Lung (tissue), 12 donors: ENCODE data around the gene SLC9A6. TPM values are rescaled to one million over a fixed set of nuclear protein-coding genes. Genes with fewer than 3 reads are reported as not detected.

Experiments
- ATAC-seq: fragments of 200-7000 bp; cut with Tn5 transposase; one replicate; pipeline ENCODE4 v1.9.1; 2020; ENCODE audit warnings: moderate number of reproducible peaks; ENCODE audit not compliant: insufficient read depth, low FRiP score
- DNase-seq, 3 donors: peaks; one replicate each; pipeline ENCODE4 v3.0.0-alpha.2; 2013 to 2017
- H3K27ac ChIP-seq, 2 donors: one replicate each; pipeline ENCODE4 v1.5.1; 2013; ENCODE audit warnings: mild to moderate bottlenecking in 2 of 2, moderate library complexity in 2 of 2, control low read depth in 1 of 2, inconsistent platforms in 1 of 2, low read depth in 1 of 2, low read length in 1 of 2
- H3K27me3 ChIP-seq, 3 donors: one replicate each; pipeline ENCODE4 v1.5.1; 2013; ENCODE audit warnings: low read length in 2 of 3; ENCODE audit not compliant: control insufficient read depth in 3 of 3, insufficient read depth in 3 of 3
- H3K36me3 ChIP-seq, 4 donors: one replicate each; pipeline ENCODE4 v1.5.1; 2013; ENCODE audit warnings: low read length in 4 of 4, mild to moderate bottlenecking in 1 of 4, moderate library complexity in 1 of 4; ENCODE audit not compliant: control insufficient read depth in 4 of 4, insufficient read depth in 4 of 4
- H3K4me1 ChIP-seq, 5 donors: one replicate each; pipeline ENCODE4 v1.5.1; 2013; ENCODE audit warnings: low read length in 5 of 5, mild to moderate bottlenecking in 2 of 5, moderate library complexity in 1 of 5; ENCODE audit not compliant: control insufficient read depth in 5 of 5, insufficient read depth in 5 of 5
- H3K4me3 ChIP-seq: one replicate; pipeline ENCODE4 v1.5.1; 2013; ENCODE audit warnings: mild to moderate bottlenecking, control low read depth, moderate library complexity
- H3K9ac ChIP-seq, 2 donors: one replicate each; pipeline ENCODE4 v1.5.1; 2013; ENCODE audit warnings: low read length in 2 of 2, control low read depth in 1 of 2; ENCODE audit not compliant: insufficient read depth in 1 of 2
- H3K9me3 ChIP-seq, 4 donors: one replicate each; pipeline ENCODE4 v1.5.1; 2013; ENCODE audit warnings: low read length in 3 of 4, mild to moderate bottlenecking in 1 of 4, moderate library complexity in 1 of 4; ENCODE audit not compliant: control insufficient read depth in 4 of 4, insufficient read depth in 3 of 4
- CTCF ChIP-seq: IDR thresholded peaks from 2 replicates; pipeline ENCODE4 v1.5.1; 2012; ENCODE audit warnings: mild to moderate bottlenecking; ENCODE audit errors: control extremely low read depth, extremely low read depth
- WGBS, 2 donors: extraction: QIAGEN DNeasy Blood & Tissue Kit; methylation state at CpG; one replicate each; pipeline ENCODE4 v1.1.7; 2013; 5-methylcytosine and 5-hydroxymethylcytosine counted together
- polyA plus RNA-seq, 2 donors: library from polyadenylated mRNA; stranded (reverse); fragments of 200-250 nt; gene quantifications; one replicate each; pipeline ENCODE4 v1.2.1, GENCODE V29; 2013
- total RNA-seq, 2 donors: library from RNA; depleted of rRNA in 1 of 2; stranded (reverse); fragments of >200 nt in 1 of 2; gene quantifications; one replicate each; pipeline ENCODE4 v1.2.1, GENCODE V29; 2014 to 2021
- donor health status: control.
- donor health status: control.
- donor health status: Bipolar disorder and iron deficiency.
- donor health status: healthy.
- donor health status: DM: yes; HTN: yes; CAD: no.

SLC9A6 gene
- total and polyA plus RNA-seq, 4 donors = 8.0 to 19.2 (median 12.1) TPM

- peaks cover 0 to 6% (median 0%) of the 10 kb centered on the region in 3 donors for H3K27me3 ChIP-seq
- H3K27ac ChIP-seq = no peak overlapping the region
- H3K36me3 ChIP-seq = peaks cover 0 to 7% (median 2%) of the 10 kb centered on the region in 4 donors
- no peak overlapping the region for H3K9ac ChIP-seq
- no peaks in the 10 kb centered on the region for H3K4me1 ChIP-seq
- ATAC-seq (no peak), DNase-seq (no peak)
- no peaks in the 10 kb centered on the region for H3K9me3 ChIP-seq
- no peak for TF ChIP-seq CTCF
- no peak overlapping the region for H3K4me3 ChIP-seq
- WGBS, 2 donors = 94 to 100% methylated on average over 1 of the region's 1 CpG
Observed at GRCh38 chrX:136021160-136021559, 35.9 kb downstream of the SLC9A6 start.

GRCh38 chrX:136021903-136022302, 36.7 kb downstream of the SLC9A6 start:
- DNase-seq (no peak), ATAC-seq (no peak)
- Histone ChIP-seq H3K9me3 (no peaks in the 10 kb centered on the region), H3K27me3 (peaks cover 0 to 2% (median 0%) of the 10 kb centered on the region in 3 donors), H3K4me3 (no peak overlapping the region), H3K4me1 (no peaks in the 10 kb centered on the region), H3K36me3 (peaks cover 0 to 7% (median 2%) of the 10 kb centered on the region in 4 donors), H3K27ac (no peak overlapping the region), H3K9ac (no peak overlapping the region)
- TF ChIP-seq CTCF = no peak
- WGBS, 2 donors = 35 to 77% methylated on average over 1 of the region's 1 CpG

- H3K4me3 ChIP-seq = no peak overlapping the region
- WGBS, 2 donors = 66 to 96% methylated on average over 3 of the region's 3 CpGs
- no peak overlapping the region for H3K27ac ChIP-seq
- DNase-seq (no peak), ATAC-seq (no peak)
- H3K27me3 ChIP-seq = peaks cover 0 to 3% (median 2%) of the 10 kb centered on the region in 3 donors
- no peak overlapping the region for H3K9ac ChIP-seq
- H3K4me1 ChIP-seq = peaks cover 0 to 7% (median 0%) of the 10 kb centered on the region in 5 donors
- peaks cover 0 to 4% (median 1%) of the 10 kb centered on the region in 4 donors for H3K36me3 ChIP-seq
- H3K9me3 ChIP-seq = no peaks in the 10 kb centered on the region
- no peak for TF ChIP-seq CTCF
Observed at GRCh38 chrX:136025091-136025490, 39.9 kb downstream of the SLC9A6 start.

GRCh38 chrX:136028383-136028984, 43.2 kb downstream of the SLC9A6 start:
- peak; percentile 49 for ATAC-seq
- H3K27ac ChIP-seq = no peak overlapping the region
- H3K9ac ChIP-seq = no peak overlapping the region
- no peaks in the 10 kb centered on the region for H3K9me3 ChIP-seq
- H3K4me1 ChIP-seq = peaks cover 0 to 17% (median 2%) of the 10 kb centered on the region in 5 donors
- H3K4me3 ChIP-seq = no peak overlapping the region
- DNase-seq = peak in 2 of 3 donors; percentile 79 to 85
- TF ChIP-seq CTCF = peak; percentile 53
- no peaks in the 10 kb centered on the region for H3K36me3 ChIP-seq
- H3K27me3 ChIP-seq = peaks cover 0 to 7% (median 3%) of the 10 kb centered on the region in 3 donors
